ENCODE measurements around the gene UGT1A10. TPM values are rescaled to one million over a fixed set of nuclear protein-coding genes. Genes with fewer than 3 reads are reported as not detected.

The UGT1A10 gene
- total RNA-seq, 1 experiment from 2014 or later: not detected

DNA sequence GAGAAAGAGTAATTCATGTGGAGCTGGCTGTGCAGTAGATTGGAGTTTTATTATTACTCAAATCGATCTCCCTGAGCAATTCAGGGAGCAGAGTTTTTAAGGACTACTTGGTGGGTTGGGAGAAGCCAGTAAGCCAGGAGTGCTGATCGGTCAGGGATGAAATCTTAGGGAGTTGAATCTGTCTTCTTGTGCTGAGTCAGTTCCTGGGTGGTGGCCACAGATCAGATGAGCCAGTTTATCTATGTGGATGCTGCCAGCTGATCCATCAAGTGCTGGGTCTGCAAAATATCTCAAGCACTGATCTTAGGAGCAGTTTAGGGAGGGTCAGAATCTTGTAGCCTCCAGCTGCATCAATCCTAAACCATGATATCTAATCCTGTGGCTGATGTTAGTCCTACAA, 35.9 kb upstream of the UGT1A10 start:
- Histone ChIP-seq H3T11ph (ENCODE audit: low read length) (no peak overlapping the region), H3K4me1 (ENCODE audit: insufficient read depth, low read length) (no peaks in the 10 kb centered on the region), H4K20me1 (ENCODE audit: control insufficient read depth, insufficient read depth, insufficient read length) (no peaks in the 10 kb centered on the region), H3K79me1 (ENCODE audit: insufficient read depth, low read depth, low read length, poor library complexity, severe bottlenecking) (no peaks in the 10 kb centered on the region), H3K23ac (ENCODE audit: insufficient read length, low read depth, low read length) (no peak overlapping the region), H3K27ac (ENCODE audit: insufficient read length, low read depth, low read length) (no peak overlapping the region), H3K79me2 (ENCODE audit: insufficient read depth, low read length) (no peaks in the 10 kb centered on the region), H2BK20ac (ENCODE audit: low read depth, low read length, poor library complexity, severe bottlenecking) (no peak overlapping the region), H2BK120ac (ENCODE audit: low read depth, low read length, poor library complexity, severe bottlenecking) (no peak overlapping the region), H3K9me3 (ENCODE audit: control insufficient read depth, low read depth, low read length) (no peaks in the 10 kb centered on the region), H3K9ac (ENCODE audit: extremely low read depth, insufficient read length, low read length) (no peak overlapping the region), H3K27me3 (ENCODE audit: insufficient read depth, low read length) (no peaks in the 10 kb centered on the region), H4K8ac (replicated peaks; ENCODE audit: insufficient read length, low read depth, low read length) (no peak overlapping the region), H2BK5ac (ENCODE audit: insufficient read length, low read length) (no peak overlapping the region), H2BK12ac (ENCODE audit: insufficient read length, low read depth, low read length) (no peak overlapping the region), H2BK15ac (ENCODE audit: low read depth, low read length) (no peak overlapping the region), H3K56ac (ENCODE audit: insufficient read length, low read depth, low read length) (no peak overlapping the region), H2AFZ (ENCODE audit: low read length) (no peak overlapping the region), H4K91ac (ENCODE audit: insufficient read length, low read depth, low read length) (no peak overlapping the region), H3K23me2 (ENCODE audit: insufficient read length, low read depth, low read length, poor library complexity, severe bottlenecking) (no peaks in the 10 kb centered on the region), H4K5ac (ENCODE audit: insufficient read length, low read depth, low read length) (no peak overlapping the region), H3K4ac (ENCODE audit: low read depth, low read length) (no peak overlapping the region), H3K14ac (ENCODE audit: insufficient read depth, low read length) (no peak overlapping the region), H2AK5ac (ENCODE audit: insufficient read length, low read length) (no peak overlapping the region), H3K18ac (ENCODE audit: insufficient read length, low read depth, low read length) (no peak overlapping the region), H3K4me2 (ENCODE audit: insufficient read depth, insufficient read length, low read length) (no peak overlapping the region)
- Mint-ChIP-seq H3K4me3 (no peak overlapping the region), H3K36me3 (ENCODE audit: insufficient read depth in 1 of 3, low read depth in 3 of 3) (no peaks in the 10 kb centered on the region; a peak in 2 of 7 replicates), H3K9me3 (peaks cover 11 to 16% of the 10 kb centered on the region in 2 experiments; a peak in 4 of 5 replicates), H3K27ac (no peak overlapping the region; a peak in 1 of 7 replicates), H3K27me3 (ENCODE audit: low read depth) (peaks cover 2% of the 10 kb centered on the region), H3K4me1 (no peaks in the 10 kb centered on the region)
- WGBS (ENCODE audit: extremely low coverage, insufficient read length, low lambda C conversion rate): no CpG with 5 or more reads among the region's 2 CpGs
- DNase-seq: no peak
- no peak for TF ChIP-seq CTCF (conservative IDR thresholded peaks at IDR 0.05)
